Sigmoid colon (tissue), 4 donors: ENCODE data around the gene PUDP.

Source experiments
- EP300 ChIP-seq, 4 donors: sonication (generic); formaldehyde crosslinking; IDR thresholded peaks; one replicate each; pipeline ENCODE4 v1.6.1; 2017; ENCODE audit warnings: antibody characterized with exemption in 4 of 4
- POLR2A ChIP-seq, 2 donors: fragments of 450-650 bp; IDR thresholded peaks; one replicate each; pipeline ENCODE4 v1.6.1; 2016; ENCODE audit warnings: antibody characterized with exemption in 2 of 2, mild to moderate bottlenecking in 2 of 2, moderate library complexity in 2 of 2
- POLR2AphosphoS5 ChIP-seq, 4 donors: sonication (generic); formaldehyde crosslinking; IDR thresholded peaks; one replicate each; pipeline ENCODE4 v1.6.1; 2017; ENCODE audit warnings: antibody characterized with exemption in 4 of 4
- TF ChIP-seq, protein P1 (sequence below), 4 experiments: fragments of 450-650 bp in 3 of 4; fragments of 200-600 bp in 1 of 4; IDR thresholded peaks; one replicate each; pipeline ENCODE4 v1.5.1; 2016 to 2019; ENCODE audit warnings: antibody characterized with exemption in 4 of 4, mild to moderate bottlenecking in 3 of 4, moderate library complexity in 2 of 4

DNA sequence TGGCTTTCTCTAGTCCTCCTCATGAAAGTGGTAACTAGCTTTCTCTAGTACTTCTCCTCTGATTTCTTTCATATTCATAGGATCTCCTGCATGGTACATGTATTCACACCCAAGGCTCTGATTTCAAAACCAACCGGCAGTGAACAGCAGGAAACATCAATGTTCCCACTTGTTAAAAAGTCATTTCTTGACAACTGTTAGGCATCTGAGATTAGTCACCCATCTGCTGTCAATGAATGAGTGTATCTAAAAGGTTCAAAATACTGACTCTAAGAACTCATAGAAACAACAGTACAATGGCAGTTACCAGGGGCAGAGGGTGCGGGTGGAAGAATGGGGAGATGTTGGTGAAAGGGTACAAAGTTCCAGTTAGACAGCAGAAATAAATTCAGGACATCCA lies 31.5 kb upstream of the PUDP start:
- TF ChIP-seq, protein P1, sequence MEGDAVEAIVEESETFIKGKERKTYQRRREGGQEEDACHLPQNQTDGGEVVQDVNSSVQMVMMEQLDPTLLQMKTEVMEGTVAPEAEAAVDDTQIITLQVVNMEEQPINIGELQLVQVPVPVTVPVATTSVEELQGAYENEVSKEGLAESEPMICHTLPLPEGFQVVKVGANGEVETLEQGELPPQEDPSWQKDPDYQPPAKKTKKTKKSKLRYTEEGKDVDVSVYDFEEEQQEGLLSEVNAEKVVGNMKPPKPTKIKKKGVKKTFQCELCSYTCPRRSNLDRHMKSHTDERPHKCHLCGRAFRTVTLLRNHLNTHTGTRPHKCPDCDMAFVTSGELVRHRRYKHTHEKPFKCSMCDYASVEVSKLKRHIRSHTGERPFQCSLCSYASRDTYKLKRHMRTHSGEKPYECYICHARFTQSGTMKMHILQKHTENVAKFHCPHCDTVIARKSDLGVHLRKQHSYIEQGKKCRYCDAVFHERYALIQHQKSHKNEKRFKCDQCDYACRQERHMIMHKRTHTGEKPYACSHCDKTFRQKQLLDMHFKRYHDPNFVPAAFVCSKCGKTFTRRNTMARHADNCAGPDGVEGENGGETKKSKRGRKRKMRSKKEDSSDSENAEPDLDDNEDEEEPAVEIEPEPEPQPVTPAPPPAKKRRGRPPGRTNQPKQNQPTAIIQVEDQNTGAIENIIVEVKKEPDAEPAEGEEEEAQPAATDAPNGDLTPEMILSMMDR (IDR thresholded peaks at IDR 0.05), result no peak
- TF ChIP-seq POLR2A (IDR thresholded peaks at IDR 0.05) (no peak), EP300 (IDR thresholded peaks at IDR 0.05) (no peak), POLR2AphosphoS5 (IDR thresholded peaks at IDR 0.05) (no peak)
